Osteoblast (primary cell): Measurements from ENCODE around the gene AGBL5. TPM values are rescaled to one million over a fixed set of nuclear protein-coding genes. Genes with fewer than 3 reads are reported as not detected.

Experiments
- DNase-seq: peaks from one replicate; pipeline ENCODE4 v3.0.0; 2011; ENCODE audit warnings: low spot score, mixed read lengths; ENCODE audit not compliant: insufficient read length; ENCODE audit errors: missing footprints
- H2AFZ ChIP-seq: 2 replicates; pipeline ENCODE4 v1.6.0; 2011; ENCODE audit warnings: mild to moderate bottlenecking, low read length
- H3K27ac ChIP-seq: 2 replicates; pipeline ENCODE4 v1.5.1; 2011; ENCODE audit warnings: mild to moderate bottlenecking, low read depth, low read length, moderate library complexity
- H3K27me3 ChIP-seq: 2 replicates; pipeline ENCODE4 v1.6.0; 2012; ENCODE audit warnings: mild to moderate bottlenecking, control low read depth, inconsistent platforms, low read length, moderate library complexity; ENCODE audit not compliant: insufficient read depth
- H3K36me3 ChIP-seq: 2 replicates; pipeline ENCODE4 v1.5.1; 2011; ENCODE audit warnings: mild to moderate bottlenecking, low read length, control low read depth, moderate library complexity; ENCODE audit not compliant: insufficient read depth
- H3K4me1 ChIP-seq: 2 replicates; pipeline ENCODE4 v1.5.1; 2011; ENCODE audit warnings: mild to moderate bottlenecking, low read length, control low read depth, moderate library complexity; ENCODE audit not compliant: insufficient read depth
- H3K4me2 ChIP-seq: 2 replicates; pipeline ENCODE4 v1.6.0; 2011; ENCODE audit warnings: mild to moderate bottlenecking, low read length; ENCODE audit not compliant: insufficient read depth
- H3K4me3 ChIP-seq: fragments of 200-600 bp; sonication (generic); 3 replicates; pipeline ENCODE4 v1.5.1; 2012; ENCODE audit warnings: mild to moderate bottlenecking, low read length, inconsistent platforms; ENCODE audit not compliant: insufficient read depth
- H3K79me2 ChIP-seq: 2 replicates; pipeline ENCODE4 v1.6.0; 2012; ENCODE audit warnings: mild to moderate bottlenecking, low read length, control low read depth, inconsistent platforms; ENCODE audit not compliant: insufficient read depth
- H3K9me3 ChIP-seq: 2 replicates; pipeline ENCODE4 v1.5.1; 2011; ENCODE audit warnings: low read depth, low read length, control low read depth
- H4K20me1 ChIP-seq: 2 replicates; pipeline ENCODE4 v1.6.0; 2012; ENCODE audit warnings: mild to moderate bottlenecking, low read length, control low read depth; ENCODE audit not compliant: insufficient read depth
- total RNA-seq: library from RNA; depleted of rRNA; stranded (reverse); fragments of >200 nt; gene quantifications from 2 replicates; pipeline ENCODE4 v1.2.3, GENCODE V29; 2012
- TF ChIP-seq, protein P1 (sequence below): IDR thresholded peaks from 2 replicates; pipeline ENCODE4 v1.5.1; 2011; ENCODE audit warnings: mild to moderate bottlenecking, low read depth, low read length, moderate library complexity; ENCODE audit errors: extremely low read depth

Gene AGBL5
- total RNA-seq, 1 donor, result 24.6 TPM

DNA sequence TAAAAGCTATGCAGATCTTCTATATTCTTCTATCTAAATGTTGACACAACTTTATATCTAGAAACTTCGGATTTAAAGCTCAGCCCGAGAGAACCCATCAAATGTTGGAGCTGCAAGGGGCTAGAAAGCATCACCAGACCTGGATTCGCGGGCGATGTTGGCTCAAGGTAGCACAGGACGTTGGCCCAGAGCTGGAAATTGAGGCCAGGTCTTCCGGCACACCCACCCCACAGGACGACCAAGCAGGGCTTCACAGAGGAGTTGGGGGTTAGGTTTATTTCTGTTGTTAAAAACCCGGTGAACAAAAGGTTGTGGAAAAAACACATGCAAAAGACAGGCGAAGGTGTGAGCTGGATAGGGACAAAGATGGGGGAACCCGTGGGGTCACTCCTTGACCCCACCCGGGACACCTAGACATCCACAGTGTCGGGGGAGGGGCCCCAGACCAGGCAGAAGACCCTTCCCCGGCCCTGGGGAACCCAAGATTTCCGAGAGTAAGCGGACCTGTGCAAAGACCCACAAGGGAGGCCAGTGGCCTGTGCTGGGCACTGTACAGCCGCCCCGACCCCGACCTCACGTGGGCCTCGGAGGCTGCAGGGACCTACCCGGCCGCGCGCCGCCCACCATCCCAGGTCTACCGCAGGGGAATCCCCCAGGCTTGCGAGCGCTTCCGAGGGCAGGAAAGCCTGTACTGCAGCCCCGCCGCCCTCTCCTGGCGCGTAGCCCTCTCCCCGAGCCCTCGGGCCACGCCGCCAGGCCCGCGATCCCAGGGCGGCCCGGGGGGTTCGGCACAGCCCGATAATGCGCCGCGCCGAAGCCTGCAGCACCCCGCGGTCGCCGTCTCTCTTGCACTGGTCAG, 1.8 kb upstream of the AGBL5 start:
- no peaks in the 10 kb centered on the region for H3K27me3 ChIP-seq
- H3K27ac ChIP-seq, result peak overlapping the region; percentile 61
- peak overlapping the region; percentile 96 for H3K4me2 ChIP-seq
- H3K79me2 ChIP-seq, result peaks cover 2% of the 10 kb centered on the region
- no peaks in the 10 kb centered on the region for H3K9me3 ChIP-seq
- peak overlapping the region; percentile 89 for H3K4me3 ChIP-seq
- H2AFZ ChIP-seq, result peak overlapping the region; percentile 78
- peaks cover 12% of the 10 kb centered on the region for H3K4me1 ChIP-seq
- H4K20me1 ChIP-seq, result peaks cover 3% of the 10 kb centered on the region
- TF ChIP-seq, protein P1, sequence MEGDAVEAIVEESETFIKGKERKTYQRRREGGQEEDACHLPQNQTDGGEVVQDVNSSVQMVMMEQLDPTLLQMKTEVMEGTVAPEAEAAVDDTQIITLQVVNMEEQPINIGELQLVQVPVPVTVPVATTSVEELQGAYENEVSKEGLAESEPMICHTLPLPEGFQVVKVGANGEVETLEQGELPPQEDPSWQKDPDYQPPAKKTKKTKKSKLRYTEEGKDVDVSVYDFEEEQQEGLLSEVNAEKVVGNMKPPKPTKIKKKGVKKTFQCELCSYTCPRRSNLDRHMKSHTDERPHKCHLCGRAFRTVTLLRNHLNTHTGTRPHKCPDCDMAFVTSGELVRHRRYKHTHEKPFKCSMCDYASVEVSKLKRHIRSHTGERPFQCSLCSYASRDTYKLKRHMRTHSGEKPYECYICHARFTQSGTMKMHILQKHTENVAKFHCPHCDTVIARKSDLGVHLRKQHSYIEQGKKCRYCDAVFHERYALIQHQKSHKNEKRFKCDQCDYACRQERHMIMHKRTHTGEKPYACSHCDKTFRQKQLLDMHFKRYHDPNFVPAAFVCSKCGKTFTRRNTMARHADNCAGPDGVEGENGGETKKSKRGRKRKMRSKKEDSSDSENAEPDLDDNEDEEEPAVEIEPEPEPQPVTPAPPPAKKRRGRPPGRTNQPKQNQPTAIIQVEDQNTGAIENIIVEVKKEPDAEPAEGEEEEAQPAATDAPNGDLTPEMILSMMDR, result no peak
- peak; percentile 30 for DNase-seq
- H3K36me3 ChIP-seq, result peaks cover 10% of the 10 kb centered on the region

DNA sequence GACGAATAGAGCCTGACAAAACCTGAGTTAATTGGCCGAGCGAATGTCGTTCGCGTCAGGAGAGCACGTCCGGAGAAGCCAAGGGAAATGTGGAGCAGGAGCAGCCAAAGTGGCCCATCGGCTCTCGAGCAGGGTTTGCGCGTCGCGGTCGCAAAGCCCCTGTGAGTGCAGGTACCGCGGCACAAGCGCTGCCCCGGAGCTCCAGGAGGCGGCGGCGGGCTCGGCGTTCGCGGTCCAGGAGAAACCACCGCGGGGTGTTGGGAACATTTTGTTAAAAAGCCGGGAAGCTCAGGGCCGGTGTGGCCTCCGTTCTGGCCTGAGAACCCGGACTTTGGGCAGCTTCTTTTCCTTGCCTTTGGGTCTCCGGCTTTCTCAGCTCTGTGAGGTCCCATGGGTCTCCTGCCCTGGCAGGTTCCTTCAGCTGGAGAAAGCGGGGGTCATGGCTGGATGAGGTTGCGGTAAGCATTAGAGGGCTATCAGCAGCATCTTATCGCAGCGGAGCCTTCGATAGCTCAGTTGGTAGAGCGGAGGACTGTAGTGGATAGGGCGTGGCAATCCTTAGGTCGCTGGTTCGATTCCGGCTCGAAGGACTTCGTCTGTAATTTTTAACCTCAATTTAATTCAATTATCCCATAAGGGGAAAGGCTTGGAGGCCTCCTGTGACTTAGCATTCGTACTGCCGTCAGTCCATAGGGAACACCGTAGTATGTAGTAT, 1.0 kb upstream of the AGBL5 start:
- Histone ChIP-seq H3K9me3 (no peaks in the 10 kb centered on the region), H3K4me3 (peak overlapping the region; percentile 89), H3K27ac (peak overlapping the region; percentile 86), H3K27me3 (no peaks in the 10 kb centered on the region), H2AFZ (peak overlapping the region; percentile 78), H3K4me2 (peak overlapping the region; percentile 96), H4K20me1 (peaks cover 3% of the 10 kb centered on the region), H3K79me2 (peaks cover 2% of the 10 kb centered on the region), H3K36me3 (peaks cover 17% of the 10 kb centered on the region), H3K4me1 (peaks cover 12% of the 10 kb centered on the region)
- DNase-seq, result peak; percentile 97
- TF ChIP-seq, protein P1, result no peak

DNA sequence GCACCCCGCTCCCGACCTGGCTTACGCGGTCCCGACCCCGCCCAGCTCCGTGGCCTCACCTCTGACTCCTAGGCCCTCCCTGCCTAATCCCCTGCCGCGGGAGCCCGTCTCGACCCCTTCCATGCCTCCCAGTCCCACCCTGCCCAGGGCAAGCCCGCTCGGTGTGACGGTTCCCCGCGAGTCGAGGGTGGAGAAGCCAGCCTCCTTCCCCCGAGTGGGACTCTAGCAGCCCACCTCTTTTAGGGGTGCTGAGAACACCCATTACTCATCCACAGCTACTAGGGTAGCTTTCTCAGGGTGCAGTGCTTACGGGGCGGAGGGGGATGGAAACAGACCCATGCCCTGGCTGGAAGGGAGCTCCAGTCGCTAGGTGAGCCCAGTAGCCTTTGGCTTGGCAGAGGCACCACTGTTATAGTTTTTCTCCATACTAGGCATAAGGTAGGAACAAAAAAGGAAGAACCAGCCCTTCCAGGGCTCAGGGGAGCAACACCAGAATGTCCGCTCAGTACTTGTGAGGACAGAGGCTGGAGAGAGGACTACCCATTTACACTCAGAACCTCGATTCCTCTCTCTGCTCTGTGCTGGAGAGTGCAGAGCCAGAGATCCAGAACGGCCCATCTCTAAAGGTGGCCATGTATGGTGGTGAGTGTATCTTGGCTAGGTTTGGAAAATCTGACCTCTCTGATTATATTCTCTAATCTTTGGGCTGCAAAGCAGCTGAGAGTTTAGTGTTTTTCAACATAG, 606 bp downstream of the AGBL5 start:
- H4K20me1 ChIP-seq, result peaks cover 3% of the 10 kb centered on the region
- no peaks in the 10 kb centered on the region for H3K9me3 ChIP-seq
- H3K4me3 ChIP-seq, result peak overlapping the region; percentile 89
- H3K4me1 ChIP-seq, result peaks cover 12% of the 10 kb centered on the region
- H3K36me3 ChIP-seq, result peaks cover 34% of the 10 kb centered on the region
- peak; percentile 83 for DNase-seq
- peak overlapping the region; percentile 17 for H3K27ac ChIP-seq
- no peaks in the 10 kb centered on the region for H3K27me3 ChIP-seq
- peak overlapping the region; percentile 97 for H3K4me2 ChIP-seq
- H2AFZ ChIP-seq, result peak overlapping the region; percentile 87
- TF ChIP-seq, protein P1, result no peak
- H3K79me2 ChIP-seq, result peaks cover 2% of the 10 kb centered on the region
